ENCODE measurements around the gene SARM1.

- TF ChIP-seq, protein P1, sequence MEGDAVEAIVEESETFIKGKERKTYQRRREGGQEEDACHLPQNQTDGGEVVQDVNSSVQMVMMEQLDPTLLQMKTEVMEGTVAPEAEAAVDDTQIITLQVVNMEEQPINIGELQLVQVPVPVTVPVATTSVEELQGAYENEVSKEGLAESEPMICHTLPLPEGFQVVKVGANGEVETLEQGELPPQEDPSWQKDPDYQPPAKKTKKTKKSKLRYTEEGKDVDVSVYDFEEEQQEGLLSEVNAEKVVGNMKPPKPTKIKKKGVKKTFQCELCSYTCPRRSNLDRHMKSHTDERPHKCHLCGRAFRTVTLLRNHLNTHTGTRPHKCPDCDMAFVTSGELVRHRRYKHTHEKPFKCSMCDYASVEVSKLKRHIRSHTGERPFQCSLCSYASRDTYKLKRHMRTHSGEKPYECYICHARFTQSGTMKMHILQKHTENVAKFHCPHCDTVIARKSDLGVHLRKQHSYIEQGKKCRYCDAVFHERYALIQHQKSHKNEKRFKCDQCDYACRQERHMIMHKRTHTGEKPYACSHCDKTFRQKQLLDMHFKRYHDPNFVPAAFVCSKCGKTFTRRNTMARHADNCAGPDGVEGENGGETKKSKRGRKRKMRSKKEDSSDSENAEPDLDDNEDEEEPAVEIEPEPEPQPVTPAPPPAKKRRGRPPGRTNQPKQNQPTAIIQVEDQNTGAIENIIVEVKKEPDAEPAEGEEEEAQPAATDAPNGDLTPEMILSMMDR (IDR thresholded peaks at IDR 0.05; ENCODE audit: insufficient read depth, low read depth, low read length): no peak
- TF ChIP-seq EZH2 (IDR thresholded peaks at IDR 0.05; ENCODE audit: insufficient read depth, low read length): no peak
These were observed 8.6 kb downstream of the SARM1 start for GRCh38 chr17:28379814-28380801.

Measured in astrocyte (in vitro differentiated cells and primary cell).